Tibial artery (tissue), 4 donors: Measurements from ENCODE around the gene GRIK4.

Experiments
- DNase-seq, 2 donors: peaks; one replicate each; pipeline ENCODE4 v3.0.0-alpha.2; 2019
- H3K27ac ChIP-seq, 2 donors: fragments of 200-600 bp; sonication (generic) in 1 of 2; 1 replicate in 1 of 2; 2 replicates in 1 of 2; pipeline ENCODE4 v1.5.1; 2018 to 2019; ENCODE audit warnings: mild to moderate bottlenecking in 1 of 2
- H3K27me3 ChIP-seq, 2 donors: fragments of 200-600 bp; sonication (generic) in 1 of 2; one replicate each; pipeline versions ENCODE4 v1.5.1 to v1.6.0; 2016 to 2019
- H3K36me3 ChIP-seq, 3 donors: fragments of 200-600 bp; sonication (generic) in 2 of 3; one replicate each; pipeline ENCODE4 v1.5.1; 2016 to 2019; ENCODE audit warnings: mild to moderate bottlenecking in 2 of 3
- H3K4me1 ChIP-seq, 4 donors: fragments of 200-600 bp; sonication (generic) in 2 of 4; 1 replicate in 3 of 4; 2 replicates in 1 of 4; pipeline ENCODE4 v1.5.1; 2016 to 2019
- H3K4me3 ChIP-seq, 2 donors: fragments of 200-600 bp; sonication (generic) in 1 of 2; 1 replicate in 1 of 2; 2 replicates in 1 of 2; pipeline ENCODE4 v1.5.1; 2018 to 2019; ENCODE audit warnings: mild to moderate bottlenecking in 2 of 2
- H3K9me3 ChIP-seq, 3 donors: fragments of 200-600 bp; sonication (generic) in 1 of 3; one replicate each; pipeline ENCODE4 v1.5.1; 2016 to 2019
- CTCF ChIP-seq, 2 experiments: fragments of 200-600 bp in 1 of 2; fragments of 450-650 bp in 1 of 2; IDR thresholded peaks; one replicate each; pipeline ENCODE4 v1.5.1; 2017 to 2019; ENCODE audit warnings: antibody characterized with exemption in 2 of 2, mild to moderate bottlenecking in 1 of 2, moderate library complexity in 1 of 2
- intact Hi-C: fragments of 100-400 bp; cut with DNase I; formaldehyde crosslinking; loops from one replicate; pipeline ENCODE4 v1.15.0; 2023; ENCODE audit warnings: low total_unique reads

The GRIK4 gene

GRCh38 chr11:120908461-120909181, 397.1 kb downstream of the GRIK4 start:
- Histone ChIP-seq H3K9me3 (no peaks in the 10 kb centered on the region), H3K36me3 (no peaks in the 10 kb centered on the region), H3K27ac (no peak overlapping the region), H3K27me3 (peaks cover 0 to 20% of the 10 kb centered on the region in 2 donors), H3K4me3 (no peak overlapping the region), H3K4me1 (no peaks in the 10 kb centered on the region)
- DNase-seq = no peak
- TF ChIP-seq CTCF (IDR thresholded peaks at IDR 0.05) = no peak
- intact Hi-C loops = no loop called here

- intact Hi-C loops = no loop called here
- Histone ChIP-seq H3K4me1 (no peaks in the 10 kb centered on the region), H3K4me3 (no peak overlapping the region), H3K27ac (no peak overlapping the region), H3K36me3 (no peaks in the 10 kb centered on the region), H3K9me3 (no peaks in the 10 kb centered on the region), H3K27me3 (peaks cover 0 to 15% of the 10 kb centered on the region in 2 donors)
- no peak for DNase-seq
- no peak for TF ChIP-seq CTCF (IDR thresholded peaks at IDR 0.05)
Measured at GRCh38 chr11:120909676-120910416, 398.3 kb downstream of the GRIK4 start.

- intact Hi-C loops = no loop called here
- H3K27ac ChIP-seq = no peak overlapping the region
- no peak for TF ChIP-seq CTCF (IDR thresholded peaks at IDR 0.05)
- H3K9me3 ChIP-seq = no peaks in the 10 kb centered on the region
- no peak overlapping the region for H3K4me3 ChIP-seq
- DNase-seq = no peak
- no peaks in the 10 kb centered on the region for H3K36me3 ChIP-seq
- no peaks in the 10 kb centered on the region for H3K4me1 ChIP-seq
- peaks cover 0 to 27% of the 10 kb centered on the region in 2 donors for H3K27me3 ChIP-seq
Measured at GRCh38 chr11:120911943-120912342, 400.4 kb downstream of the GRIK4 start.

- Histone ChIP-seq H3K4me3 (no peak overlapping the region), H3K4me1 (no peaks in the 10 kb centered on the region), H3K27ac (no peak overlapping the region), H3K36me3 (no peaks in the 10 kb centered on the region), H3K9me3 (no peaks in the 10 kb centered on the region), H3K27me3 (peaks cover 0 to 29% of the 10 kb centered on the region in 2 donors)
- intact Hi-C loops = no loop called here
- DNase-seq = no peak
- TF ChIP-seq CTCF (IDR thresholded peaks at IDR 0.05) = no peak
Measured at GRCh38 chr11:120912504-120912903, 401.0 kb downstream of the GRIK4 start.

- Histone ChIP-seq H3K27me3 (peaks cover 0 to 32% of the 10 kb centered on the region in 2 donors), H3K9me3 (no peaks in the 10 kb centered on the region), H3K4me1 (no peaks in the 10 kb centered on the region), H3K27ac (no peak overlapping the region), H3K4me3 (no peak overlapping the region), H3K36me3 (no peaks in the 10 kb centered on the region)
- DNase-seq = no peak
- intact Hi-C loops = no loop called here
- no peak for TF ChIP-seq CTCF (IDR thresholded peaks at IDR 0.05)
Measured at GRCh38 chr11:120912915-120913314, 401.4 kb downstream of the GRIK4 start.
